ENCODE results near the gene OSBPL6.
A peak's percentile ranks its signal among the peaks of the same experiment; 100 is the strongest.

The OSBPL6 gene

DNA sequence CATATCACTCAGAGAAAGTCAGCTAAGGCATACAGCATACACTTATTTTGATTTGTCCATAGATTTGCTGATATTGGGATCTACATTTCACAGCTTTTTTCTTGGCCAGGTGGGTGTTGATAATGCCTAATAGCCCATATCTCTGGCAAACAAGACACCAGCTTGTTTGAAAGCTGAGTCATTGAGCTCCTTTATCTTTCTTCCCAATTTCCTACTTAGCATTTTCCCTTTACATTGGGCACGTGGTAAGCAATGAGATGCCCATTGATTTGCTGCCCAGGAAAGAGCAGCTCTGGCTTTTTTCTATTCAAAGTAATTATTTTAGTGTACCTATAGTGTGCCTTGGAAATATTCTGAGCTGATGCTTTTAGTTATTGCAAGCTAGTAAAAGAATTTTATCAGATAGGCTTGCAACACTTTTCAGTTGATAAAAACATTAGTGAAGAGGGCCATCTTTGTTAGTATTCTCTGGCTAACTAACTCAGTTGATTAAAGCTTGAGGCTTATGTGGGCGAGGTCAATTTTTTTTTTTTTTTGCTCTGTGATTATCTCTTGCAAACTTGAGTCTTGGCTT is 79.6 kb downstream of the OSBPL6 start:
- DNase-seq (ENCODE audit: low spot score), result no peak

DNA sequence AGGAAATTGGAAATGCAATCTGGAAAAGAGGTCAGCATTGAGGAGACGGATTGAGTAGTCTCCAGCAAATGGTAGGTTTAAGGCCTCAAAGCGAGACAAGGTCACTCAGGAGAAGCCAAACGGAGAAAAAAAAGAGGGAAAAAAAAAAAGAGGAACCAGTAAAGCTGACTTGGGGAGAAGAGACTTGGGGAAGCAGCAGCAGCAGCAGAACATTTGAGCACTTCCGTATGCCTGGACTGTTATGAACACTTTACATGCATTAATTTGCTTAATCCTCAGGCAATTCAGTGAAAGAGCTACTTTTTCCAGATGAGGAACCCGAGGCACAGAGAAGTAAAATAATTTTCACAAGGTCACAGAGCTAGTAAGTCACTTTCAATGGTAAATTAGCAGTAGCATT is 81.3 kb downstream of the OSBPL6 start:
- DNase-seq (ENCODE audit: low spot score), result no peak

DNA sequence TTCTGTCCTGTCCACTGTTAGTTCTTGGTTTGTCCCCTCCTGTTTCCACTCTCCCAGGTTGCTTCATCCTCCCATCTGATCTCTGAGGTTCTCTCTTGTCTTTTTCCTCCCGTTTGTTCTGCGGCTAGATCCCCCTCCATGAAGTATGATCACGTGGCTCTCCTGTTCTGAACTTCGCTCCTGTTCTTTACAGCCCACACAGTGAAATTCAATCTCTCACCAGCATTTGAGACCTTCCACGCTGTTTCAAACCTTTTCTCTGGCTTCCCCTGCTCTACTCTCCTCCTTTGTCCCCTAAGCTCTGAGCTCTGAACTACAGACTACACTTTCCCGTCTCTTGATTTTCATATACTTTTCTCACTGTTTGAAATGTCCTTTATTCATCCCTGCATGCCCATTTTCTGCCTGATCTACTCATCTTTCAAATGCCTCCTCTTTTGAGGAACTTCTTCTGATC is 83.5 kb downstream of the OSBPL6 start:
- DNase-seq (ENCODE audit: low spot score), result no peak

DNA sequence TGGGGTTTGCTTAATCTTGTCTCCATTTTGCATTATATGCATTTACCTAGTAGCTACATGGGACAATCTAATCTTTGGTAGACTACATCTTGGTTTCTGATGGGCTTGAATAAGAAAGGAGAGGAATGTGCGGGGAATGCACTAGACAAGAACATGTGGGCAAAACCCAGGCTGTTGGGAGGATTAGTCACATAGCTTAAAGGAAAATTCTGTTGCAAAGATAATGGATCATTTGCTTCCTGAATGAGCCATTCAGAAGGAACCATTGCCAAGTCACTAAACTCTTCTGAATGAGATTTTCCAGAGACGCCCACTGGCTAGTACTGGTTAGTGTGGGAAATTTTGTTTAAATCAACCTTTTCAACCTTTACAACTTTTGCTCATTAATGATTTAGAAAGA is 84.8 kb downstream of the OSBPL6 start:
- DNase-seq (ENCODE audit: low spot score), result no peak

DNA sequence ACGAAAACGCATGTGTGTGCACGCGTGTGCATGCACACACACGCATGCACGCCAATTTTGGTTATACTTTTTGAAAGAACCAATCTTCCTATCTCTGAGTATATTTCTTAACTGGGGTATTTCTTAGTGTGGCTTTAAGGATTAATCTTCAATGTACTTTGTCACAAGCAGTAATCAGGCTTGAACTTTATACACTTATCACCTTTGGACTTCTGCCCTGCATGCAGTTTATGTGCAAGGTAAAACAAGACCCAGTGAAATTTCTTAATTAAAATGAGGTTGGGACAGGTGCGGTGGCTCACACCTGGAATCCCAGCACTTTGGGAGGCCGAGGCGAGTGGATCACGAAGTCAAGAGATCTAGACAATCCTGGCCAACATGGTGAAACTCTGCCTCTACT is 85.3 kb downstream of the OSBPL6 start:
- no peak for DNase-seq (ENCODE audit: low spot score)

DNA sequence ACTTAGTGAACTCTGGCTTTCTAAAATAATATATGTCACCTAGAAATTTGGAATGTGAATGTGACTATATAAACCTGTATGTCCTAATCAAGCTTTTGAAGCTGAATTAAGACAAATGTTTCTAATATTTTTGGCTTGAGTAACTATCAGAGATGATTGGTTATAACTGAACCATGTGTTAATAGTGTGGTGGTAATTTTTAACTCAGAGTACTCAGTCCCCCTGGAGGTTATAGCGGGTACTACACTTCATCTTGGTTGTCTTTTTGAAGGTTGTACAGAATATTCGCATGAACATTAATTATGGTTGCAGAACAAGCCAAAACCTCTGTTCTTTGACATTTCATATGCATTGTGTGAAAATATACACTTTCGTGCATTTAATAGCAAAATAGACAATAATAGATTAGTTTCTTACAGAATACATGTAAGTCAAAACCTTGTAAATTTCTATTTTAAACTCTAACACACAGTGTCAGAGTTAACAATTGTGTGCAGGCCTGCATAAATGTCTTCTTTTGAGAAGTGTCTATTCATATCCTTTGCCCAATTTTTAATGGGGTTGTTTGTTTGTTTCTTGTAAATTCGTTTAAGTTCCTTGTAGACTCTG is 86.0 kb downstream of the OSBPL6 start:
- peak; percentile 67 for DNase-seq (ENCODE audit: low spot score)

DNA sequence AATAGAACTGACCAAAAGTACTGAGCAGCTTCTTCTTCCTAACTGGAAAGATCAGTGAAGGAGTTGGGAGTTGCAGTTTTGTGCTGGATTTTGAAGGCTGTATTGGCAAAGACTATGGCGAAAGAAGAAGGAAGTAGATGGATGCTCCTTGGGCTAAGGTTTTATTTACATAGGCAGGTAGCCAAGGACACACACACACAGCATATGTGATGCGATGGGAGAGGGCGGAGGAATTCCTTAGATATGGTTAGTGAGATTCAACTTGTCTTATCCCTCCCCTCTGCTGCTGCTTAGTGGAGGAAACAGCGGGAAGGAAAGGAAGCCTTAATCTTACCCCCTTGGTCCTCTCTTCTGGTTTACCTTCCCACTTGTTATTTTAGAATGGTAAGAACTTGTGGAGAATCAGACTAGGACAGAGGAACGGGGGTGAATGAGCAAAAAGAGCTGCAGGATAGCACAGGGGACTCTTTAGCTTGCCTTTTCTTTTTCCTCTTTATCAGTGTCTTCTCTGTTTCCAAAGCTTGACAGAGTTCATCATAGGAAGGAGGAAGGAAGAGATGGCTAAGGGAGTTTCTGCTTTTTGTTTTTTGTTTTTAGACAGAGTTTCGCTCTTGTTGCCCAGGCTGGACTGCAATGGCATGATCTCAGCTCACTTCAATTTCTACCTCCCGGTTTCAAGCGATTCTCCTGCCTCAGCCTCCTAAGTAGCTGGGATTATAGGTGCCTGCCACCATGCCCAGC is 87.9 kb downstream of the OSBPL6 start:
- no peak for DNase-seq (ENCODE audit: low spot score)

DNA sequence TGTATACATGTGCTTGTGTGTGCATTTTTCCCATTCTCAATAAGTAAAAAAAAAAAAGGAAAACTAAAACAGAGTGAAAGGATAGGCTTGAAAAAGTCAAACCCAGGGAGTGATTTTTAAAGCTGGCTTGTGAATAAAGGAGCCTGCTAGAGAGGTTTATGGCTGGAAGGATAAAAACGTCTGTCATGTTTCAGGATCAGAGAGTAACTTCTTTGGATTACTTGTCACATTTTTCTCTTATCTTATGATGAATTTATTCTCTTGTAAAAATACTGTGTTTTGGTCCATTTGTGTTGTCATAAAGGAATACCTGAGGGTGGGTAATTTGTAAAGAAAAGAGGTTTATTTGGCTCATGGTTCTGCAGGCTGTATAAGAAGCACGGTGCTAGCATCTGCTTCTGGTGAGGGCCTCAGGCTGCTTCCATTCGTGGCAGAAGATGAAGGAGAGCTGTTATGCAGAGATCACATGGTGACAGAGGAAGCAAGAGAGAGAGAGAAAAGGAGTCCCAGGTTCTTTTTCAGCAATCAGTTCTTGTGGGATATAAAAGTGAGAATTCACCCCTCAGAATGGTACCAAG is 89.1 kb downstream of the OSBPL6 start:
- no peak for DNase-seq (ENCODE audit: low spot score)

DNA sequence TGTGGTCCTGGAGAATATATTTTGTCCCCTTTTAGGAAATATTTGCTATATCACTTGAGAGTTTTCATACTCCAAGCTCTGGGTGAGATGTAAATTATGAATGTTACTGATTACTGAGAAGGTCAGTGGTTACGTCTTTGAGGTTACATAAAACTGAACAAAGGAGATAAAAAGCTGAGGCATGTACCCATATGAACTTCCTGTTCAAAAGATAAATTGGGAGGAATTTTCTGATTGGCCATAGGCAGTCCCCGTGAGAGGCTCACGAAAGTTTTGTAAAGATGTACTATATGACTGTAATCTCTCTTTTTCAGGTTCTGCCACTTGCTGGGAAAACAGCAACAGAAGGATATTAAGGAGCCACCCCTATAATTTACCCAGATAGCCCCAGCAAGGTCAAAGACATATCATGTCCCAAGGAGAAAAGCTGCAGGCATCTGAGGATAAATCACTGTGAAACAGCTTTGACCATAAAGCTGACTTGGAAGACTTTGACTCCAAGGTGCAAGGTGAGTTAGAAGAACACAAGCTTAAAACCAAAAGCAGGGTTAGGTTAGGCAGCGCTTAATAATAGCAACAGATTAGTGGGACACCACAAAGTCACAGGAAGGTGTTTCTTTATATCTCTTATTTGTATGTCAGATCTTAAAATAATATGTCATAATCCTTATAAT is 90.4 kb downstream of the OSBPL6 start:
- DNase-seq (ENCODE audit: low spot score), result no peak

DNA sequence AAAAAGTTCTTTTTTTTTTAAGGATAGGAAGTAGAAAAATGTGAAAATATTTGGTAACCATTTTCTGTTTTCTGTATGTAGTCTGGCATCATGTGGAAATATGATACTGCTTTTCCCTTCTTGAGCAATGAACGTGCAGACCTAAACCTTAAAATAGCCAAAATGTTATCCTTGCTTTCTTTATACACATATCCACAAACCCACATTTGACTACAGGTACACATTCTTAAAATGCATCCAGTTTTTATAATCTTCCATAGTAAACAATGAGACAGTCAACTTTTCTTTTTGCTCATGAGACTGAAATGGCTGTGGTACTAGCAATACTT is 90.9 kb downstream of the OSBPL6 start:
- DNase-seq (ENCODE audit: low spot score), result no peak

DNA sequence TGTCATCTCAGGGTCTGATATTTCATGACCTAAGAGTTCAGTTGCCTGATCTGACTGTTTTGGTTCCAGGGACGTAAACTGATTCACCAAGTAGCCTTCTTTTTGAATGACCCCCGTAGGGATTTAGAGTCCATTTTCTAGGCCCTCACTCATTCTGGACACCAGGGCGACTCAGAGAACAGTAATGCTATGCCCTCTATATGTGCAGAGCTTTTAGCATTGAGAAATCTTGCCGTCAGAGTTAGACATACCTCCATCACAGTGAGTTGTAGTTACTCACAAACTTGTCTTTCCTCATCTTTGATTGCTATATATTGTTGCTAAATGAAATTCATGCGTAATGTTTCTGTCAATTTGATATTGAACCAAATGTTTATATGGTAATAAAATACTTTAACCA is 92.3 kb downstream of the OSBPL6 start:
- no peak for DNase-seq (ENCODE audit: low spot score)

DNA sequence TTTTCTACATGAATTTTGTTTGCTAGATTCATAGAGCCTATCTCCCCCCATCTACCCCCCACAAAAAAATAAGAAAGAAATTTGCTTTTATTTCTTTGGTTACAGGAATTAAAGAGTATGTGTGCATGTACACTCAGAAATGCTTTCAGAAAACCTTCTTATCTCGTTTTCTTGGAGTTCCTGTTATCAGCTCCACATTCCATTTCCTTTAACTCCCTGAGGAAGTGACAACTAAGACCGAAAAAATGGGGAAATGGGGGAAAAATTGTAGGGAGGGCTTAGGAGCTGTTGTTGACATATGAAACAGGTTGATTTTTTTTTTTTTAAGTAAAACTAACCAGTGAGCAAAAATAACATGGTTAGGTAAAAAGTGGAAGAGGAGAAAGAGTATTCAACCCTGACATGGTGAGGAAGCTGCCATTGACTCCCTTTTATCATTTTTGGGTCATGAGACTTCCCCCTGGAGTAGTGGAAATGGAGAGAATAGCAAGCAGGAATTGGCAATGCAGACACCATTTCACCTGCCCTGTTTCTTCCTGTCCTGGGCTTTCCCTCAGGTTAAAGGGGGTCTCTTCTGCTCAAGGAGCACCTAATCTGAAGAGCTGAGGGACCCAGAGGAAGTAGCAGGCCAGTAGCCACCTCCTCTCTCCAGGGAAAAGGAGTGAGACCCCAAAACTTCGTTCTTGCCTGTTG is 93.5 kb downstream of the OSBPL6 start:
- no peak for DNase-seq (ENCODE audit: low spot score)

DNA sequence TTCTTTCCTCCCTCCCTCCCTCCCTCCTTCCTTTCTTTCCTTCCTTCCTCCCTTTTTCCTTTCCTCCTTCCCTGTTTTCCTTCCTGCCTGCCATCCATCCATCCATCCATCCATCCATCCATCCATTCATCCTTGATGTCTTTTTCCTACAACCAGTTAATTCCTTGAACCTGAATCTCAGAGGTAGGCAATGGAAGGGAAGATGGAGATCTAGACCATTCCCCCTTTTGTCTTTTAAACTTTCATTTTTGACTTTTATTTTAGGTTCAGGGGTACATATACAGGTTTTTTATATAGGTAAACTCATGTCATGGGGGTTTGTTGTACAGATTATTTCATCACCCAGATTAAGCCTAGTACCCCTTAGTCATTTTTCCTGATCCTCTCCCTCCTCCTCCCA is 97.4 kb downstream of the OSBPL6 start:
- DNase-seq (ENCODE audit: low spot score), result no peak

DNA sequence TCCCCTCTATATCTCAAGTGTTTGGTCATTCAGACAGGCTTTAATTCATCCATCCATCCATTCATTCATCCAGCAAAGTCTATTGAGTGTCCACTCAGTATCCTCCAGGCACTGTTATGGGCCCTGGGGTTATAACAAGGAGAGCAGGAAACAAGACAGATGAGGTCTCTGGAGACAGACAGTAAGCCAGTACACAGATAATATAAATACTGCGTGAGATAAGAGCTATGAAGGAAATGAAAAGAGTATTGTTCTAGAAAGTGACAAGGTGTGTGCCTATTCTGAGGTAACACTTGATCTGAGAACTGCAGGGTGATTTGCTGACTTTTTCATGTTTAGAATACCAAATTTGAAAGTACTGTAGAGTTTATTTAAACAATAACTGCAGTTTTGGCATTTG is 98.3 kb downstream of the OSBPL6 start:
- no peak for DNase-seq (ENCODE audit: low spot score)

DNA sequence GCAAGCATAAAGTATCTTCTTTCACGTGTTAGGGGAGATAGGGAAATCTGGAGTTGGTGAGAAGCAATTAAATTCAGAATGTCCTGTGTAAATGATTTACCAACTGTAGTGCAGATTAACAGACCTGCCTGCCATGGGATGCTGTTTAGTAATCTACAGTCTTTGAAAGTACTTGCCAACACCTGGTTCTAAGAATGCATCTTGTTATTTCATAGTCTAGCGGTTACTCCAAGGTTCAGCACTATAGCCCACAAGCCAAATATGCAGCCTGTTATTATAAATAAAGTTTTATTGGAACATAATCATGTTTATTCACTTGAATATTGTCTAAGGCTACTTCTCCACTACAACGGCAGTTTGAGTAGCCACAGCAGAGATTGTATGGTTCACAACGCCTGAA is 100.8 kb downstream of the OSBPL6 start:
- DNase-seq (ENCODE audit: low spot score), result no peak

DNA sequence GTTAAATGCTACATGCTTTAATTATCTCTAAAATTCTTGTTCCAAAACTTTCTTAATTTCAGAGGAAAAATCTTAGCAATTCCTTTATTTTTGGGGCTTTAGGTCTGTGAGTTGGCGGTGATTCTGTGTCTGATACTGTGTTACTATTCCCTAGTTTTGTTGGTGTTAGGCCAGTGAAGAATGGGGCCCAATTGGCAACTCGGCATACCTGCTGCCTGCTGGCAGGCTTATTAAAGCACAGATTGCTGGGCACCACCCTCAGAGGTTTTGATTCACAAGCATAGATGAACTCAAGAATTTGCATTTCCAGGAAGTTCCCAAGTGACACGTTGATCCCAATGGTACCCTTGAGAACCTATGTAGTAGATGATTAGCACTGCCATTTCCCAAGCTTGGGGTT is 101.6 kb downstream of the OSBPL6 start:
- DNase-seq (ENCODE audit: low spot score), result no peak

DNA sequence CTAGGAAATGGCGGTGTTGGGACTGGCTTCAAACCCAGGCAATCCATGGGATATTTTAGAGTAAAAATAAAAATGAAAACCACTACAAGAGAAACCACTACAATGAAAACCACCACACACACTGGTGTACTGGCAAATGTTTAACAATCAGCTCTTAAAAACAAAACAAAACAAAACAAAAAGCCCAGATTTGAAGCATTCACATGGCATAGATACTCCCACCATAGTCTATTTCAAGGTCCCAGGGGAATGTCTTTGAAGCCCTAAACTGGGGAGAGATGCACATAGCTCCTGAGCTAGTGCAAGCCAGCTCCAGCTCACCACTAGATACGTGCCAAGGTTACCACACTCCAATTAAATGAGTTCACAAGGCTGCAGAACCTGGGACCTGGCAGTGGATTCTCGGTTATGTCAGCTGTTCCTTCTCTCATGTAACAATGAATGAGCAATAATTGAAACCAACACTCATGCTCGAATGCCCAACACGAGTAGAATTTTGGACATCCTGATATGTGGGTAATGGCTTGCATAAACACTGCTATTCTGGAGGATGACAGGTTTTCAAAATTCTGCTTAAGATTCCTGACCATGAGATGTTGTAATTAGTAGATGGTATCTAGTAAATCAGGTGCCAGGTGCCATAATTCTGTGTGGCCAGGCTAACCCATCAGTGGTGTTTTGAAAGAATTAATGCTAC is 102.2 kb downstream of the OSBPL6 start:
- no peak for DNase-seq (ENCODE audit: low spot score)

DNA sequence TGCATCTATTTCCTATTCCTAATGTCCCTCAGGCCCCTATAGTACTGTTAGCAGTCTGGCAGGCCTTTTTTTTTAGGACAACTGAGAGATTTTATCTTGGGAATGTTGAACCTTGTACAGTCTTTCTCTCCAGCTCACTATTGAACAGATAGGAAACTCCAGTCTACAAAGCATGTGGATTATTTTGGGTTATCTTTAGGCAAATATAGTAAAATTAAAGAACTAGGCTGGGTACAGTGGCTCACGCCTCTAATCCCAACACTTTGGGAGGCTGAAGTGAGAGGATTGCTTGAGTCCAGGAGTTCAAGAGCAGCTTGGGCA is 102.7 kb downstream of the OSBPL6 start:
- no peak for DNase-seq (ENCODE audit: low spot score)

DNA sequence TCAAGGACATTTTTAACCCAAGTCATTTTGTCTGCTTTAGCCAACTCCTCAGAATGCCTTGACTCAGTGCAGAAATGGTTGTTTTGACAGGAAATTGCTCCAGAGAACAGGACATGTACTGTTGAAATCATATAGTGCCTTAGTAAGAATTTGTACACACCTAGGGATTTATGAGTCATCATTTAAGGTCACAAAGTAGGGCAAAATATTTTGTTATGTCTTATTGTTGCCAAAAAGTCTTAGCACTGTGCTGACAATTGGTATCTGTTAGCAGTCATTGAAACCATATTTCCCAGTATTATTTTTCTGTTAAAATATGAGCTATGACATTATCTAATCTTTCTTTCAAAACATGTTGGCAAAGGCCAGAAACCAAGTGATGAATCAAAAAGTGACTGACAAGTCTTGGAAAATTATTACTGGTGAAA is 104.5 kb downstream of the OSBPL6 start:
- DNase-seq (ENCODE audit: low spot score), result no peak

DNA sequence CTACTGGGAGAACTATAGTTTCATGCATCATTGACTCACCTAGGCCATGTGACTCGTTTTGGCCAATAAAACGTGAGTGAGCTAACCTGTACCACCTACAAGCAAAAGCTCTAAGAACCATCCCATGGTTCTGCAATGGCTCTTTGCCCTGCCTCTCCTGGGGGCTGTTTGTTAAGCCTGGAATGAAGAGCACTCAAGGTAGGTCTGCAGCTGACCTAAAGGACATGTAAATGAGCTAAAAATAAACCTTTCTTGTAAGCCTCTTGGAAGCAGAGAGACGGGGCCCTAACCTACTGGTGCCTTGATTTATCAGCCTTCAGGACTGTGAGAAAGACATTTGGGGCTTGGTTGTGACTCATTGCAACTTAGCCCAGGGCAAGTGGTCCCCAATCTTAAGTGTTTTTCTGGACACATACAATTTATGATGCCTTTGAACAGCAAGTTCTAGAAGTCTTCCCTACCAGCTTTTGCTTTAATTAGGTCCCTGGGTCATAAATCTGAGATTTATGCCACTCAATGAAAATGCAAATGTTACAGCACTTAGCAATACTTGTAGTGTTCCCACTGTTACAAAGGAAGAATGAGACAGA is 107.4 kb downstream of the OSBPL6 start:
- no peak for DNase-seq (ENCODE audit: low spot score)

DNA sequence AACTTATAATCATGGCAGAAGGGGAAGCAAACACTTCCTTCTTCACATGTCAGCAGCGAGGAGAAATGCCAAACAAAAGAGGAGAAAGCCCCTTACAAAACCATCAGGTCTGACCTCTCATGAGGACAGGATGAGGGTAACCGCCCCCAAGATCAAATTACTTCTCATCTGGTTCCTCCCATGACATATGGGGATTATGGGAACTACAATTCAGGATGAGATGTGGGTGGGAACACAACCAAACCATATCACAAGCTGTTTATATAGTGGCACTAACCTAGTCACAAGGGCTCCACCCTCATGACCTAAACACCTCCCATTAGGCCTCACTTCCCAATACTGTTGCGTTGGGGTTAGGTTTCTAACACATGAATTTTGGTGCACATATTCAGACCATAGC is 110.0 kb downstream of the OSBPL6 start:
- DNase-seq (ENCODE audit: low spot score), result no peak
